GM19099 (cell line): ENCODE measurements around the gene EFNA2.

ENCODE experiments used
- POLR2A ChIP-seq: IDR thresholded peaks from 3 replicates; pipeline ENCODE4 v1.6.1; 2011; ENCODE audit warnings: low read depth; ENCODE audit not compliant: insufficient read length; ENCODE audit errors: extremely low read depth

Gene EFNA2

GRCh38 chr19:1280636-1281568 lies 4.8 kb upstream of the EFNA2 start:
- no peak for TF ChIP-seq POLR2A

DNA sequence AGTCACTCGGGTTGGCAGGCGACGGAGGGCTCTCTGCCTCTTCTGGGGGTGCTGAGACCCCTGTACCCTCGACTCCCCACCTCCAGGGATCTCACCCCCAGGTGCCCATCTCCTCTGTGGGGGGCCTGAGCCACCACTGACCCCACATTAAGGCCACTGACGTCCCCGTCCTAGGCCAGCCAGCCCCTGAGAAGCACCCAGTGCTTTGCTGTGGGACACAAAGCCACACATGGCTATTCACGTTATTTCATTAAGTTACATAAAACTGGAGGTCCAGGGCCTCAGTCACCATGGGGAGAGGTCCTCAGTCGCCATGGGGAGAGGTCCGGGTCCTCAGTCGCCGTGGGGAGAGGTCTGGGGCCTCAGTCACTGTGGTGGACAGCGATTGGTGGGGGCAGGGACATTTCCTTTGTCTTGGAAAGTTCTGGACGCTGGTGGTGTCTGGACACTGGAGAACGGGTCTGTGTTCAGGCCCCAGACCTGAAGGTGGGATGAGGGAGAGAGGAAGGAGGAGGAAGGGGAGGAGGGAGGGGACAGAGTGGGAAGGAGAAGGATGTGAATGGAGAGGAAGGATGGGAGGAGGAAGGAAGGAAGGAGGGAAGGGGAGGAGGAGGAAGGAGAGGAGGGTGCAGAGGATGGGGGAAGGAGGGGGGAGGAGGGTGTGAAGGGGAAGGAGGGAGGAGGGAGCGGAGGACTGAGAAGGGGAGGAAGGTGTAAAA lies 3.9 kb upstream of the EFNA2 start:
- no peak for TF ChIP-seq POLR2A

- TF ChIP-seq POLR2A, result no peak
These were observed 3.0 kb upstream of the EFNA2 start for GRCh38 chr19:1282588-1283206.

DNA sequence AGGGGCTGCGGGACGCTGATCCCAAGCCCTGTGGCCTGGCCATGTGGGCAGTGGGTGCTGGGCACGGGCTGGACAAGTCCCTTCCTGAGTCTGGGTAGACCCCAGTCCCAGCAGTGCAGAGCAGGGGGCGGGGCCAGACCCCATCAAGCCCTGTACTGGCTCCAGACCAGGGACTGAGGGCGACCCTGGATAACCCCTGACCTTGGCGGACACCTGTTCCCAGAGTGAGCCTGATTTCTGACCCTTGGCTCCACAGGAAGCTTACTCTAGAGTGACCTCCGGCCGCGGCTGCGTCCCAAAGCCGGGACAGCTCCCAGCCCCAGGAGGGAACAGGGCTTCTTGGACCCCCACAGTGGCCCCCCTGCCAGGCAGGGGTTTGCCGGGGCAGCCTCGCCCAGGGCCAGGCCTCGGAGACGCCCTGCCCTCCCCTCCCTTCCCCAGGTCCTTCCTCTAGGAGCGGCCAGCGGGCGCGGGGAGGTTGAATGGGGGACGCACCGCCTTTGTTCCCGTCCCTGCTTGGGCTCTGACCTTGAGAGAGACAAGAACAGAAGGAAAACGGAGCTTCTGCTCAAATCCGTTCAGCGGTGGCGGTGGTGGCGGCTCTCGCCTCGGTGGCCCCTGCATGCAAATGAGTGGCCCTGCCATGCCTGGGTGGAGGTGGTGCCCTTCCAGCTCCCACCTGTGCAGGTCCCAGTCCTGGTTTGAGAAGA lies 2.3 kb upstream of the EFNA2 start:
- TF ChIP-seq POLR2A, result no peak

DNA sequence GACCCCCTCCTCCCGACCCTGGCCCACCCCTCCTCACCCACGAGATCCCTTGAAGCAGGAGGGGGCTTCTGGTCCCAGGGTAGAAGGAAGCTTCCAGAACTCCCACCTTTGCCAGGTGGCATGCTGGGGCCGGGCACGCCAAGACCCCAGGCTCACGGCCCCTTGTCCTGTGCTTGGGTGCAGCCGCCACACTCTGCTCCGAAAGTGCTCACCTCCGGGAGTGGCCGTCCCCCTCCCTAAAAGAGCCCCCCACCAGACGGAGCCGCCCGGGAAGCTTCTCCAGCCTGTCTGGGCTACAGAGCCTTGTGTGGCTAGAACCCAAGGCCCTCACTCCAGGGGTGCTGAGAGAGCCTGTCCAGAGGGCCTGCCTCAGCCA lies 1.8 kb upstream of the EFNA2 start:
- TF ChIP-seq POLR2A, result no peak

GRCh38 chr19:1284293-1284978 lies 1.2 kb upstream of the EFNA2 start:
- TF ChIP-seq POLR2A, result no peak

DNA sequence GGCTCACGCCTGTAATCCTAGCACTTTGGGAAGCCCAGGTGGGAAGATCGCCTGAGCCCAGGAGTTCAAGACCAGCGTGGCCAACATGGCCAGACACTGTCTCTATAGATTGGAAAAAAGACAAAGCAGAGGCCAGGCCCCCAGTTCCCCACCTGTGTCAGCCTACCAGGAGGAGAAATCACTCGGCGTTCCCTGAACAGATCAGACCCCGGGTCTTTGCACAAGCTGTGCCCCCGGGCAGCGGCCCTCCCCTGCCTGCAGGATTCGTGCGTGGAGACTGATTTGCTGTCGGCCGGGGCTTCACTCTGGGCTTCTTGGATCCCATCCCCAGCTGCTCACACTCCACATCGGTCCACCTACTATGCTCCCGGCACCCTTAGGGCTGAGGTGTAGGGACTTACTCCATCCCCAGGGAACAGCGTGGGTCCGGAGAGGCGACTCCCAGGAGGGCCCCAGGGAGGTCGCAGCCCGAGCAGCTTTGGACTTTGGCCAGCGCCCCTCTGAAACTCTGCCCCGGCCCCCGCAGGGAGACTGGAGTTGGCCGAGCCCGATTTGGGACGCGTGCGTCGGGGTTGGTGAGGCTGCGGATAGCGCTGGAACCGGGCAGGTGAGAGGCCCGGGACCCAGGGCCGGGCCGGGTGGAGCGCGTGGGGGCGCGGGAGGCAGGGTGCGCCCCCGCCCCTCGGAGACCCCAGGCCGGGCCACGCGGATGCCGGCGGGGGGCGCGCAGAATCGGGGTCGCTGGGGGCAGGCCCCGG lies 515 bp upstream of the EFNA2 start:
- no peak for TF ChIP-seq POLR2A

DNA sequence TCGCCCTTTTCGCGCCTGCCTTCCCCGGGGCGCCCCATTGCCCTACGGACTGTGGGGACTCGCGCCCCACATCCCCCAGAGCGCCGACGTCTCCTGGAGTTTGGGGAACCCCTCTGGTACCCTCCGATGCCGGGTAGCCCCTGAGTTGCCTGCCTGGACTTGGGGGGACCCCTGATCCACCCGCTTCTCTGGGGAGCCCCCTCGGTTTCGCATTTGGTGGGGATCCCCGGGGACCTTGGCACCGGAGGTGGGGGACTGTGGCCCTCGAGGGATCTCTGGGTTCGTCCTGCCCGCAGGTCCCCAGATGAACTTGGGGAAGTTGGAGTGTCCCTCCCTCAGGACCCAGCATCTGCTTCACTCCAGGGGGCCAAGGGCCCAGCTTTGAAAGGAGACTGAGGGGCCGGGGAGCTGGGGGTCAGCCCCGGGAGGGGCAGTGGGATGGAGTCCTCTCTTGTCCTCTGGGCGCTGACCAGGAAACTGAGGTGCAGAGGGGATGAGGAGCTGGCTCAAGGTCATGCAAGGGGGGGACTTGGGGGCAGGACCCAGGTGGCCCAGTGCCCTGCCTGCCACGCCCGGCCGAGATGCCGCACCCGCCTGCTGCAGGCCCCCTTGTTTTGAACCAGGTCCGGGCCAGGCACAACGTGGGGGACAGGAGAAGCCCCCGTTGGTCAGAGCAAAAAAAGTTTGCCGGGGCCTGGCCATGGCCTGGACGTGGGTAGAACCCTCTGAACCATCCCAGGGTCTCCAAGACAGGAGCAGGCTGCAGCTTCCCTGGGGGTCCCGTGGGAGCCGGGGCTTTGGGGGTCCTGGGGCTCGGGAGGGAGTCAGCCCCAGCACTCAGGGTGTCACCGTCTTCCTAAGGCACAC lies 1.0 kb downstream of the EFNA2 start:
- no peak for TF ChIP-seq POLR2A

- TF ChIP-seq POLR2A, result no peak
These were observed 1.9 kb downstream of the EFNA2 start for GRCh38 chr19:1287354-1288225.

GRCh38 chr19:1288226-1288612 lies 2.5 kb downstream of the EFNA2 start:
- no peak for TF ChIP-seq POLR2A

GRCh38 chr19:1288833-1289685 lies 3.4 kb downstream of the EFNA2 start:
- TF ChIP-seq POLR2A, result no peak

- no peak for TF ChIP-seq POLR2A
These were observed 4.0 kb downstream of the EFNA2 start for GRCh38 chr19:1289686-1290025.
